ENCODE measurements around the gene NLE1.

- no peak for TF ChIP-seq POLR2AphosphoS5 (IDR thresholded peaks at IDR 0.05; ENCODE audit: borderline replicate concordance, low read depth, low read length)
- no peak for TF ChIP-seq FOXP2 (optimal IDR thresholded peaks at IDR 0.05; ENCODE audit: control extremely low read depth, extremely low read length, insufficient read depth)
Measured at GRCh38 chr17:35086164-35086563, 55.9 kb downstream of the NLE1 start.

Measured in SK-N-MC (cell line).